HUES6 (cell line): ENCODE results near the gene PCDHA13.
A peak's percentile ranks its signal among the peaks of the same experiment; 100 is the strongest.
"Not testable (repeated sequence)": the region's sequence is repeated elsewhere in the genome, so short reads cannot be mapped to it uniquely, and the experiment has no call there.

Experiments
- H3K27ac ChIP-seq: 2 replicates; pipeline ENCODE4 v1.7.0; 2013; ENCODE audit warnings: low read depth, mild to moderate bottlenecking, low read length, inconsistent platforms
- H3K27me3 ChIP-seq: 2 replicates; pipeline ENCODE4 v1.6.1; 2013; ENCODE audit warnings: low read length; ENCODE audit not compliant: control insufficient read depth, insufficient read depth
- H3K36me3 ChIP-seq: 2 replicates; pipeline ENCODE4 v1.6.1; 2013; ENCODE audit warnings: low read length; ENCODE audit not compliant: control insufficient read depth, insufficient read depth
- H3K4me1 ChIP-seq: 2 replicates; pipeline ENCODE4 v1.6.1; 2013; ENCODE audit warnings: low read length; ENCODE audit not compliant: control insufficient read depth, insufficient read depth
- H3K4me3 ChIP-seq: 2 replicates; pipeline ENCODE4 v1.5.1; 2013; ENCODE audit warnings: low read depth, low read length
- H3K9ac ChIP-seq: one replicate; pipeline ENCODE4 v1.6.1; 2013; ENCODE audit warnings: mild to moderate bottlenecking, low read length
- H3K9me3 ChIP-seq: 2 replicates; pipeline ENCODE4 v1.6.1; 2013; ENCODE audit warnings: low read depth, low read length; ENCODE audit not compliant: control insufficient read depth, insufficient read depth

Gene PCDHA13

DNA sequence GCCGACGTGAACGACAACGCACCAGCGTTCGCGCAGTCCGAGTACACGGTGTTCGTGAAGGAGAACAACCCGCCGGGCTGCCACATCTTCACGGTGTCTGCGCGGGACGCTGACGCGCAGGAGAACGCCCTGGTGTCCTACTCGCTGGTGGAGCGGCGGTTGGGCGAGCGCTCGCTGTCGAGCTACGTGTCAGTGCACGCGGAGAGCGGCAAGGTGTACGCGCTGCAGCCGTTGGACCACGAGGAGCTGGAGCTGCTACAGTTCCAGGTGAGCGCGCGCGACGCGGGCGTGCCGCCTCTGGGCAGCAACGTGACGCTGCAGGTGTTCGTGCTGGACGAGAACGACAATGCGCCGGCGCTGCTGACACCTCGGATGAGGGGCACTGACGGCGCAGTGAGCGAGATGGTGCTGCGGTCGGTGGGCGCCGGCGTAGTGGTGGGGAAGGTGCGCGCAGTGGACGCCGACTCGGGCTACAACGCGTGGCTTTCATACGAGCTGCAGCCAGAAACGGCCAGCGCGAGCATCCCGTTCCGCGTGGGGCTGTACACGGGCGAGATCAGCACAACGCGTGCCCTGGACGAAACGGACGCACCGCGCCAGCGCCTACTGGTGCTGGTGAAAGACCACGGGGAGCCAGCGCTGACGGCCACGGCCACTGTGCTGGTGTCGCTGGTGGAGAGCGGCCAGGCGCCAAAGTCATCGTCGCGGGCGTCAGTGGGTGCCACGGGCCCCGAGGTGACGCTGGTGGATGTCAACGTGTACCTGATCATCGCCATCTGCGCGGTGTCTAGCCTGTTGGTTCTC is 31.9 kb upstream of the PCDHA13 start:
- H3K27me3 ChIP-seq, H3K4me1 ChIP-seq, H3K4me3 ChIP-seq, H3K9me3 ChIP-seq, H3K9ac ChIP-seq, H3K27ac ChIP-seq, H3K36me3 ChIP-seq: not testable (repeated sequence)

DNA sequence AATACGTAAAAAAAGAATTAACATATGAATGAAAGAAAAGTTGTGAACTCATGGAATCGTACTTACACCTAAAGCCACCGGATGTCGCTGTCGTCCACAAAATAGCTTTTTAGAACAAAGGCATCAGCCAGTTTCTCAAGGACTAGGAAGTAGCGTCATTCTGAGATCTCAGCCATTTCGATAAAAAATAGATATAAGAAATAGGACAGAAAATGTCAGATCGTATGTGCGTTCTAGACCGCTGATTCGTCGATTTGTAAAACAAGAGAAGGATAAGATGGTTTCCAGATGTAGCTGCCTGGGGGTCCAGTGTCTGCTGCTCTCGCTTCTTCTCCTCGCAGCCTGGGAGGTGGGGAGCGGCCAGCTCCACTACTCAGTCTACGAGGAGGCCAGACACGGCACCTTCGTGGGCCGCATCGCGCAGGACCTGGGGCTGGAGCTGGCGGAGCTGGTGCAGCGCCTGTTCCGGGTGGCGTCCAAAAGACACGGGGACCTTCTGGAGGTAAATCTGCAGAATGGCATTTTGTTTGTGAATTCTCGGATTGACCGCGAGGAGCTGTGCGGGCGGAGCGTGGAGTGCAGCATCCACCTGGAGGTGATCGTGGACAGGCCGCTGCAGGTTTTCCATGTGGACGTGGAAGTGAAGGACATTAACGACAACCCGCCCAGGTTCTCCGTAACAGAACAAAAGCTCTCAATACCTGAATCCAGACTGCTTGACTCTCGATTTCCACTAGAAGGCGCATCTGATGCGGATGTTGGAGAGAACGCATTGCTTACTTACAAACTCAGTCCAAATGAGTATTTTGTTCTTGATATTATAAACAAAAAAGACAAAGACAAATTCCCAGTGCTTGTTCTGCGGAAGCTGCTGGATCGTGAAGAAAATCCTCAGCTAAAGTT is 25.9 kb upstream of the PCDHA13 start, which contains the start of gene PCDHA10:
Gene PCDHA10, plus strand, starts transcription at position 126 of the 903 bp plus-strand sequence. Its CDS starts 152 bp downstream, at position 278.
- no peak within 1 kb of the TSS for H3K27ac ChIP-seq
- H3K36me3 ChIP-seq: no peaks in the 10 kb centered on the region; the same call in 1 of the 2 replicates
- peak within 1 kb of the TSS; percentile 55 for H3K9ac ChIP-seq
- peak within 1 kb of the TSS; percentile 72 for H3K4me3 ChIP-seq
- no peaks in the 10 kb centered on the region for H3K4me1 ChIP-seq
- no peaks in the 10 kb centered on the region for H3K27me3 ChIP-seq
- H3K9me3 ChIP-seq: peaks cover 12% of the 10 kb centered on the region; the same call in 1 of the 2 replicates

DNA sequence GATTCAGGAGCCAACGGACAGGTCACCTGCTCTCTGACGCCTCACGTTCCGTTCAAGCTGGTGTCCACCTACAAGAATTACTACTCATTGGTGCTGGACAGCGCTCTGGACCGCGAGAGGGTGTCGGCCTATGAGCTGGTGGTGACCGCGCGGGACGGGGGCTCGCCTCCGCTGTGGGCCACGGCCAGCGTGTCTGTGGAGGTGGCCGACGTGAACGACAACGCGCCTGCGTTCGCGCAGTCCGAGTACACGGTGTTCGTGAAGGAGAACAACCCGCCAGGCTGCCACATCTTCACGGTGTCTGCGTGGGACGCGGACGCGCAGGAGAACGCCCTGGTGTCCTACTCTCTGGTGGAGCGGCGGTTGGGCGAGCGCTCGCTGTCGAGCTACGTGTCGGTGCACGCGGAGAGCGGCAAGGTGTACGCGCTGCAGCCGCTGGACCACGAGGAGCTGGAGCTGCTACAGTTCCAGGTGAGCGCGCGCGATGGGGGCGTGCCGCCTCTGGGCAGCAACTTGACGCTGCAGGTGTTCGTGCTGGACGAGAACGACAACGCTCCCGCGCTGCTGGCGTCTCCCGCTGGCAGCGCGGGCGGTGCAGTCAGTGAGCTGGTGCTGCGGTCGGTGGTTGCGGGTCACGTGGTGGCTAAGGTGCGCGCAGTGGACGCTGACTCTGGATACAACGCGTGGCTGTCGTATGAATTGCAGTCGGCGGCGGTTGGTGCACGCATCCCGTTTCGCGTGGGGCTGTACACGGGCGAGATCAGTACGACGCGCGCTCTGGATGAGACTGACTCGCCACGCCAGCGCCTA is 24.5 kb upstream of the PCDHA13 start:
- Histone ChIP-seq H3K4me1 (no peaks in the 10 kb centered on the region), H3K4me3 (no peak overlapping the region), H3K27ac (no peak overlapping the region), H3K9ac (no peak overlapping the region), H3K9me3 (peaks cover 18% of the 10 kb centered on the region), H3K27me3 (no peaks in the 10 kb centered on the region), H3K36me3 (peaks cover 5% of the 10 kb centered on the region; the same call in 1 of the 2 replicates)

DNA sequence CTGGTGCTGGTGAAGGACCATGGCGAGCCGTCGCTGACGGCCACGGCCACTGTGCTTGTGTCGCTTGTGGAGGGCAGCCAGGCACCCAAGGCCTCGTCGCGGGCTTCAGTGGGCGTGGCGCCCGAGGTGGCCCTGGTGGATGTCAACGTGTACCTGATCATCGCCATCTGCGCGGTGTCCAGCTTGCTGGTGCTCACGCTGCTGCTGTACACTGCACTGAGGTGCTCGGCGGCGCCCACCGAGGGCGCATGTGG is 24.0 kb upstream of the PCDHA13 start:
- Histone ChIP-seq H3K9me3 (peaks cover 24% of the 10 kb centered on the region), H3K4me1 (no peaks in the 10 kb centered on the region), H3K4me3 (no peak overlapping the region), H3K27me3 (no peaks in the 10 kb centered on the region), H3K27ac (no peak overlapping the region), H3K9ac (no peak overlapping the region), H3K36me3 (peaks cover 10% of the 10 kb centered on the region; the same call in 1 of the 2 replicates)

DNA sequence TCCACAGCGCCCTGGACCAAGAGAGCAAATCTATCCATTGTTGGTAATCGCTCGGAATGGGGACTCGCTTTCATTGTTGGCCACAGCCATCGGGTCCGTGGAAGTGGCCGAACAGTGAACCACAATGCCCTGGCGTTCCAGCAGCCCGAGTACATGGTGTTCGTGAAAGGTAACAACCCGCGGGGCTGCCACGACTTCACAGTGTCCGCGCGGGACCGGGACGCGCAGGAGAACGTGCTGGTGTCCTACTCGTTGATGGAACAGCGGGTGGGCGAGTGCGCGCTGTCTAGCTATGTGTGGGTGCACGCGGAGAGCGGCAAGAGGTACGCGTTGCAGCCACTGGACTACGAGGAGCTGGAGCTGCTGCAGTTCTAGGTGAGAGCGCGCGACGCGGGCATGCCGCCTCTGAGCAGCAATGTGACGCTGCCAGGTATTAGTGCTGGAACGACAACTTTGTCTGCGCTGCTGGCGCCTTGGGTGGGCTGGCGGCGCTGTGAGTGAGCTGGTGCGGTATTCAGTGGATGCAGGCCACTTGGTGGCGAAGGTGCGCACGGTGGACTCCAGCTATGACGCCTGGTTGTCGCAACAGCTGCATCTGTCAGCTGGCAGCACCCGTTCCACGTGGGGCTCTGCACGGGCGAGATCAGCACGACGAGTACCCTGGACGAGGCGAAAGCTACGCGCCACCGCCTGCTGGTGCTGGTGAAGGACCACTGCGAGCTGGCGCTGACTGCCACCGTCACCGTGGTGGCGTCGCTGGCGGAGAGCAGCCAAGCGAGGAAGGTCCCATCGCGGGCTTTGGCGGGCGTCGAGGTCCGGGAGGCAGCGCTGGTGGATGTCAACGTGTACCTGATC is 19.3 kb upstream of the PCDHA13 start:
- Histone ChIP-seq H3K4me1 (no peaks in the 10 kb centered on the region), H3K9ac (no peak overlapping the region), H3K4me3 (no peak overlapping the region), H3K36me3 (peaks cover 15% of the 10 kb centered on the region; the same call in 1 of the 2 replicates), H3K27ac (no peak overlapping the region), H3K27me3 (no peaks in the 10 kb centered on the region), H3K9me3 (peaks cover 19% of the 10 kb centered on the region)

DNA sequence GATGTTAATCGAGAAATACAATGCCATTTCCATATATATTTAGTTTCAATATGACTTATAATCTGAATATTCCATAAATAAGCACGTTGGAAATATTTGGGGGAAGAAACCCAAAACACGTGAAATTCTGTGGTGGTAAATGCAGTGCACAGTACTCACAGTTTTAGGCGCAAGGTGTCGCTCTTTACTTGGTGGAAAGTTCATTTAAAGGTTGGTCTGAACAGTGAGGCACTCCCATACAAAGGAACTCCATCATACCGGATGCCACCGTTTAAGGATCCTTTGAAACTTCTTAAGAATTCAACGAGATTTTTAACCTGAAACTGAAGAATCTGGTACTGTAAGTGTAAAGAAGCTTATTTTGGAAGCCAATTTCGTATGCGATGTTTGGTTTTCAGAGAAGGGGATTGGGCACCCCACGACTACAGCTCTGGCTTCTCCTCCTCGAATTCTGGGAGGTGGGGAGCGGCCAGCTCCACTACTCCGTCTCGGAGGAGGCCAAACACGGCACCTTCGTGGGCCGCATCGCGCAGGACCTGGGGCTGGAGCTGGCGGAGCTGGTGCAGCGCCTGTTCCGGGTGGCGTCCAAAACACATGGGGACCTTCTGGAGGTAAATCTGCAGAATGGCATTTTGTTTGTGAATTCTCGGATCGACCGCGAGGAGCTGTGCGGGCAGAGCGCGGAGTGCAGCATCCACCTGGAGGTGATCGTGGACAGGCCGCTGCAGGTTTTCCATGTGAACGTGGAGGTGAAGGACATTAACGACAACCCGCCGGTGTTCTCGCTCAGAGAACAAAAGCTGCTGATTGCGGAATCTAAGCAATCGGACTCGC is 13.0 kb upstream of the PCDHA13 start, which contains the start of gene PCDHA11:
Gene PCDHA11, plus strand, starts transcription at position 237 of the 834 bp plus-strand sequence. Its CDS starts 147 bp downstream, at position 384.
- peak within 1 kb of the TSS; percentile 54 for H3K4me3 ChIP-seq
- no peak within 1 kb of the TSS for H3K27ac ChIP-seq

DNA sequence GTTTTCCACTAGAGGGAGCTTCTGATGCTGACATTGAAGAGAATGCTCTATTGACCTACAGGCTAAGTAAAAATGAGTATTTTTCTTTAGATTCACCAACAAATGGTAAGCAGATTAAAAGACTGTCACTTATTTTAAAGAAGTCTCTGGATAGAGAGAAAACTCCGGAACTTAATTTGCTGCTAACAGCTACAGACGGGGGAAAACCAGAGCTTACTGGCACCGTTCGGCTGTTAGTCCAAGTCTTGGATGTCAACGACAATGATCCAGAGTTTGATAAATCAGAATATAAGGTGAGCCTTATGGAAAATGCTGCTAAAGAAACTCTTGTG is 12.4 kb upstream of the PCDHA13 start:
- Histone ChIP-seq H3K27me3 (no peaks in the 10 kb centered on the region), H3K9ac (no peak overlapping the region), H3K9me3 (peaks cover 2% of the 10 kb centered on the region; the same call in 1 of the 2 replicates), H3K27ac (no peak overlapping the region), H3K4me3 (peak overlapping the region; percentile 54), H3K4me1 (peaks cover 2% of the 10 kb centered on the region; the same call in 1 of the 2 replicates), H3K36me3 (peaks cover 16% of the 10 kb centered on the region)

More for the DNA sequence above, 13.0 kb upstream of the PCDHA13 start, which contains the start of gene PCDHA11:
- H3K36me3 ChIP-seq: peaks cover 16% of the 10 kb centered on the region
- peaks cover 2% of the 10 kb centered on the region; the same call in 1 of the 2 replicates for H3K9me3 ChIP-seq
- peak within 1 kb of the TSS; percentile 59 for H3K9ac ChIP-seq
- no peaks in the 10 kb centered on the region for H3K27me3 ChIP-seq
- H3K4me1 ChIP-seq: no peaks in the 10 kb centered on the region

DNA sequence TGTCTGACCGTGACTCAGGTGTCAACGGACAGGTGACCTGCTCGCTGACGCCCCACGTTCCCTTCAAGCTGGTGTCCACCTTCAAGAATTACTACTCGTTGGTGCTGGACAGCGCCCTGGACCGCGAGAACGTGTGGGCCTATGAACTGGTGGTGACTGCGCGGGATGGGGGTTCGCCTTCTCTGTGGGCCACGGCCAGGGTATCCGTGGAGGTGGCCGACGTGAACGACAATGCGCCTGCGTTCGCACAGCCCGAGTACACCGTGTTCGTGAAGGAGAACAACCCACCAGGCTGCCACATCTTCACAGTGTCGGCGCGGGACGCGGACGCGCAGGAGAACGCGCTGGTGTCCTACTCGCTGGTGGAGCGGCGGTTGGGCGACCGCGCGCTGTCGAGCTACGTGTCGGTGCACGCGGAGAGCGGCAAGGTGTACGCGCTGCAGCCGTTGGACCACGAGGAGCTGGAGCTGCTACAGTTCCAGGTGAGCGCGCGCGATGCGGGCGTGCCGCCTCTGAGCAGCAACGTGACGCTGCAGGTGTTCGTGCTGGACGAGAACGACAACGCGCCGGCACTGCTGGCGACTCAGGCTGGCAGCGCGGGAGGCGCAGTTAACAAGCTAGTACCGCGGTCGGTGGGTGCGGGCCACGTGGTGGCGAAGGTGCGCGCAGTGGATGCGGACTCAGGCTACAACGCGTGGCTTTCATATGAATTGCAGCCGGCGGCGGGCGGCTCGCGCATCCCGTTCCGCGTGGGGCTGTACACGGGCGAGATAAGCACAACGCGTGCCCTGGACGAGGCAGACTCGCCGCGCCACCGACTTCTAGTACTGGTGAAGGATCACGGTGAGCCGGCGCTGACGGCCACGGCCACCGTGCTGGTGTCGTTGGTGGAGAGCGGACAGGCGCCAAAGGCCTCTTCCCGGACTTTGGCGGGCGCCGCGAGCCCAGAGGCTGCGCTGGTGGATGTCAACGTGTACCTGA is 11.4 kb upstream of the PCDHA13 start:
- no peak overlapping the region for H3K4me3 ChIP-seq
- H3K9me3 ChIP-seq: peaks cover 2% of the 10 kb centered on the region; the same call in 1 of the 2 replicates
- H3K27me3 ChIP-seq: no peaks in the 10 kb centered on the region
- H3K36me3 ChIP-seq: peaks cover 16% of the 10 kb centered on the region
- peaks cover 3% of the 10 kb centered on the region; the same call in 1 of the 2 replicates for H3K4me1 ChIP-seq
- H3K27ac ChIP-seq: no peak overlapping the region
- H3K9ac ChIP-seq: no peak overlapping the region
